Measurements from ENCODE around the gene ICE2.

ICE2 gene

GRCh38 chr15:60386615-60387014 is 92.3 kb downstream of the ICE2 start:
- no peak for DNase-seq (ENCODE audit: low read depth)

- DNase-seq (ENCODE audit: low read depth): no peak
These were observed 93.1 kb downstream of the ICE2 start for GRCh38 chr15:60385620-60386552.

- no peak for DNase-seq (ENCODE audit: low read depth)
These were observed 94.3 kb downstream of the ICE2 start for GRCh38 chr15:60384526-60385126.

- DNase-seq (ENCODE audit: low read depth): no peak
These were observed 94.9 kb downstream of the ICE2 start for GRCh38 chr15:60384053-60384452.

GRCh38 chr15:60382773-60383674 is 95.9 kb downstream of the ICE2 start:
- DNase-seq (ENCODE audit: low read depth): no peak

GRCh38 chr15:60381148-60381788 is 97.7 kb downstream of the ICE2 start:
- no peak for DNase-seq (ENCODE audit: low read depth)

- no peak for DNase-seq (ENCODE audit: low read depth)
These were observed 99.2 kb downstream of the ICE2 start for GRCh38 chr15:60379525-60380274.

- no peak for DNase-seq (ENCODE audit: low read depth)
These were observed 99.8 kb downstream of the ICE2 start for GRCh38 chr15:60379185-60379524.

- no peak for DNase-seq (ENCODE audit: low read depth)
These were observed 102.3 kb downstream of the ICE2 start for GRCh38 chr15:60376677-60377095.

GRCh38 chr15:60375306-60375705 is 103.6 kb downstream of the ICE2 start:
- no peak for DNase-seq (ENCODE audit: low read depth)

- DNase-seq (ENCODE audit: low read depth): no peak
These were observed 104.3 kb downstream of the ICE2 start for GRCh38 chr15:60374628-60375081.

GRCh38 chr15:60374209-60374608 is 104.7 kb downstream of the ICE2 start:
- DNase-seq (ENCODE audit: low read depth): no peak

GRCh38 chr15:60373745-60374144 is 105.2 kb downstream of the ICE2 start:
- no peak for DNase-seq (ENCODE audit: low read depth)

- no peak for DNase-seq (ENCODE audit: low read depth)
These were observed 105.6 kb downstream of the ICE2 start for GRCh38 chr15:60373327-60373726.

GRCh38 chr15:60372756-60373155 is 106.2 kb downstream of the ICE2 start:
- DNase-seq (ENCODE audit: low read depth): no peak

- no peak for DNase-seq (ENCODE audit: low read depth)
These were observed 106.7 kb downstream of the ICE2 start for GRCh38 chr15:60372227-60372626.

- no peak for DNase-seq (ENCODE audit: low read depth)
These were observed 107.5 kb downstream of the ICE2 start for GRCh38 chr15:60371175-60372051.

- DNase-seq (ENCODE audit: low read depth): no peak
These were observed 108.1 kb downstream of the ICE2 start for GRCh38 chr15:60370869-60371136.

GRCh38 chr15:60370105-60370868 is 108.7 kb downstream of the ICE2 start:
- no peak for DNase-seq (ENCODE audit: low read depth)

GRCh38 chr15:60369696-60370095 is 109.2 kb downstream of the ICE2 start:
- DNase-seq (ENCODE audit: low read depth): no peak
